ENCODE measurements around the gene HOMER1. TPM values are rescaled to one million over a fixed set of nuclear protein-coding genes. Genes with fewer than 3 reads are reported as not detected.

HOMER1 gene
- total and polyA plus RNA-seq, 9 of the 15 experiments (the other 6 are each of a cell fraction or from before 2014, with no cell fraction given) = 6.3 to 39.9 (median 9.9) TPM

- no peak for TF ChIP-seq CUX1 (CRISPR knock-in tag; IDR thresholded peaks at IDR 0.05)
- 0 out of 2 replicates have a peak, but pooled peaks have one; percentile 38 for TF ChIP-seq SMAD4 (CRISPR knock-in tag; conservative IDR thresholded peaks at IDR 0.05)
- TF ChIP-seq ZSCAN29 (IDR thresholded peaks at IDR 0.05) = no peak
- no peak for TF ChIP-seq ID3 (CRISPR knock-in tag; IDR thresholded peaks at IDR 0.05)
- peak; percentile 70 for TF ChIP-seq ID3 (tag; IDR thresholded peaks at IDR 0.05)
- TF ChIP-seq NFYB (IDR thresholded peaks at IDR 0.05; ENCODE audit: extremely low read depth, insufficient read length) = no peak
- peak; percentile 84 for TF ChIP-seq NFIC (IDR thresholded peaks at IDR 0.05)
- peak; percentile 83; the same call in 1 of the 2 replicates for TF ChIP-seq ESRRA (IDR thresholded peaks at IDR 0.05; ENCODE audit: borderline replicate concordance, low read depth)
- peak; percentile 96 for TF ChIP-seq TBP (optimal IDR thresholded peaks at IDR 0.05; ENCODE audit: low read depth, low read length)
- no peak for TF ChIP-seq PHB2 (IDR thresholded peaks at IDR 0.05; ENCODE audit: low read depth)
- TF ChIP-seq EP300 (IDR thresholded peaks at IDR 0.05; ENCODE audit: low read length) = peak; percentile 25
- TF ChIP-seq PHTF2 (CRISPR knock-in tag; IDR thresholded peaks at IDR 0.05) = no peak
- peak; percentile 67; the same call in 1 of the 2 replicates for TF ChIP-seq PML (IDR thresholded peaks at IDR 0.05; ENCODE audit: low read length)
- TF ChIP-seq KAT7 (CRISPR knock-in tag; IDR thresholded peaks at IDR 0.05; ENCODE audit: borderline replicate concordance) = peak; percentile 69; the same call in 1 of the 2 replicates
- TF ChIP-seq ZNF518B (CRISPR knock-in tag; IDR thresholded peaks at IDR 0.05) = no peak
- TF ChIP-seq ZNF699 (CRISPR knock-in tag; IDR thresholded peaks at IDR 0.05; ENCODE audit: insufficient replicate concordance) = no peak
- no peak for TF ChIP-seq DEAF1 (CRISPR knock-in tag; IDR thresholded peaks at IDR 0.05)
- peak; percentile 85 for TF ChIP-seq ZFP36 (IDR thresholded peaks at IDR 0.05; ENCODE audit: low read depth, low read length, partially characterized antibody)
These were observed 614 bp upstream of the HOMER1 start (continued) for GRCh38 chr5:79514391-79515105.
